ENCODE measurements around the gene MPND. TPM values are rescaled to one million over a fixed set of nuclear protein-coding genes. Genes with fewer than 3 reads are reported as not detected.

Gene MPND
- total RNA-seq = 19.2 TPM
- long read RNA-seq, transcript MPND-207 (13 exons, 1,611 nt) = major isoform, 12 of 26 reads
- long read RNA-seq, partial matches to known transcripts = 10 of 26 reads
- long read RNA-seq, other reads (novel, unspliced or antisense) = 1 of 26 reads

GRCh38 chr19:4343370-4344307 is at the start of gene MPND:
MPND (plus strand) TSS chr19:4343562; CDS start chr19:4343594, 32 bp downstream.
- DNase-seq (peak; percentile 98), ATAC-seq (peak; percentile 91)
- intact Hi-C loops (cut with micrococcal nuclease) = no loop called here

DNA sequence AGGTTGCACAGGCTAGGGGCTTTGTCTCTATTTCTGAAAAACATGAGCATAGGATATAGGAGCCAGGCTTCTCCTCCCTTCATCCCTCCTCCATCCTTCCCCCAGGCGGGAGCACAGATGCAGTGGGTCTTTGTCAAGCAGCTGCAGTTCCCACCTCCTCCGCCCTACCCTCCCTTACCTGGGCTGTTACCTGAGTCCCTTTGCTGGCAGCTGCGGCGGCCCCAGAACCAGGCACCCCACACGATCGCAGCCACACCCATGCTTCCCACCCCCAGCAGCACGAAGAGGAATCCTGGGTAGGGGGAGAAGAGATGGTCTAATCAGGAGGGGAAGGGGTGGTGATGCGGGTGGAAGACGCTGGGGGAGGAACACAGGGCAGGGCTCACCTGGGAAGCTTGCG is 49.0 kb upstream of the MPND start:
- intact Hi-C loops (cut with micrococcal nuclease) = no loop called here
- DNase-seq = no peak
- ATAC-seq = no peak

- ATAC-seq (no peak), DNase-seq (no peak)
- intact Hi-C loops (cut with micrococcal nuclease) = no loop called here
These were observed 47.2 kb upstream of the MPND start for GRCh38 chr19:4295972-4296771.

DNA sequence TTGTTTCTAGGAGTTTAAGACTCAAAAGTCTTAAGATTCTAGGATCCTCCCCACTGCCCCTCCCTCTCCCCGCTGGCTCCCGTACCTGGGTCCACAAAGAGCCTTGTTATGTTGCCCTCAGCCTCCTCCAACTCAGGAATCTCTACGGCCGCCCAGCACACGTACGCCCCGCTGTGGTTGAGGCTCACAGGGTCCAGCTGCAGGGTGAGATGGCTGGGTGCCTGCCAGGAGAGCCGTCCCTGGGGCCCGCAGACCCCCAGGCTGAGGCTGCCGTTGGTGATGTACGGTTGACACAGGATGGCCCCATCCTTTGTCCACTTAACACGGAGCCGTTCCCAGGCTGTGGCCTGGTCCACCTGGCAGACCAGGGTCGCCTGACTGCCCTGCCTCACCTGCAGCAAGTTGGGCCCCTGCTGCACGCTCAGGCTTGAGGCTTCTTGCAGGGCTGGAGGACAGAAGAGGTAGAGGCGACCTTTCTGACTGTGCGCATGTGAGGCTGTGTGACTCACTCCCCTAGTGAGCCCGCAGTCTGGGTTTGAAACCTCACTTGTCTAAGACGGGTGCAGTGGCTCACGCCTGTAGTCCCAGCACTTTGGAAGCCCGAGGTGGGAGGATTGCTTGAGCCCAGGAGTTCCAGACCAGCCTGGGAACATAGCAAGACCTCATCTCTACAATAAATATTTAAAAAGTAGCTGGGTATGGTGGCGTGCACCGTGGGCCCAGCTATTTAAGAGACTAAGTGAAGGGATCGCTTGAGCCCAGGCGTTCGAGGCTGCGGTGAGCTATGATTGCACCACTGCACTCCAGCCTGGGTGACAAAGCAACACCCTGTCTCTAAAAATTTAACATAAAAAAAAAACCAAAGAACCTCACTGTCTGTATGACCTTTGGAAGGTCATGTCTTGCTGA is 45.2 kb upstream of the MPND start:
- ATAC-seq (no peak), DNase-seq (no peak)
- intact Hi-C loops (cut with micrococcal nuclease) = no loop called here

DNA sequence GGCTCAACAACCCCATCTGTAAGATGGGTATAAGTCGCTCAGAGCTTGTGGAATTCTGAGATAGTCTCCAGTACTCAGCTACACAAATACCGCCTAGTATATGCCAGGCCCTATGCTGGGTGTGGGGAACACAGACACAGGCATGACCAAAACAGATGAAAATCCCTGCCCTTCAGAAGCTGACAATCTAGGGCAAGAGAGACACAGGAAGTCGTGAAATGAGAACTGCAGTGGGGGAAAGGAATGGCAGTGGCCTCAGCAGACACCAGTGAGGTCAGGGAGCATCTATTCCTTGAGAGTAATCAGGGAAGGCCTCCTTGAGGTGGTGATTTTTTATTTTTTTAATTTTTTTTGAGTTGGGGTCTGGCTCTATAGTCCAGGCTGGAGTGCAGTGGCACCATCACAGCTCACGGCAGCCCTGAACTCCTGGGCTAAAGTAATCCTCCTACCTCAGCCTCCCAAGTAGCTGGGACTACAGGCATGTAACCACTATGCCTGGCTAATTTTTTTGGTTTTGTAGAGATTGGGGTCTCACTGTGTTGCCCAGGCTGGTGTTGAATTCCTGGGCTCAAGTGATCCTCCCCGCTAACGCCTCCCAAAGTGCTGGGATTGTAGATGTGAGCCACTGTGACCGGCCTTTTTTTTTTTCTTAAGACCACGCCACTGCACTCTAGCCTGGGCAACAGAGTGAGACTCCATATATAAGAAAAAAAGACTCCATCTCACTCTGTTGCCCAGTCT is 44.4 kb upstream of the MPND start:
- DNase-seq (no peak), ATAC-seq (no peak)
- intact Hi-C loops (cut with micrococcal nuclease) = no loop called here

DNA sequence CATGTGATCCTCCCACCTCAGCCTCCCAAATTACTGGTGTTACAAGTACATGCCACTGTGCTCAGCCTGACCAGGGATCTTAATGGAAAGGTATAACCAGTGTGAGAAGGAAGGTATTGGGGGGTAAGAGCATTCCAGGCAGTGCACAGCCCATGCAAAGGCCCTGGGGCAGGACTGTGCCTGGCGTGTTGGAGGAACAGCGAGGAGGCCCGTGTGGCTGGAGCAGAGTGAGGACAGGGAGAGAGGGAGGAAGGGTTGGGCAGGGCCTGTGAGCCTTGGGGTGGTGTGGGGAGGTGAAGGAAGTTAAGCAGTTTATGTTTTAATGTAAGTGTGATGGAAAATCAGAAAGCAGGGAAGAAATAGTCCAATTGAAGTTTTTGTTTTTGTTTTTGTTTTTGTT is 42.8 kb upstream of the MPND start:
- intact Hi-C loops (cut with micrococcal nuclease) = no loop called here

DNA sequence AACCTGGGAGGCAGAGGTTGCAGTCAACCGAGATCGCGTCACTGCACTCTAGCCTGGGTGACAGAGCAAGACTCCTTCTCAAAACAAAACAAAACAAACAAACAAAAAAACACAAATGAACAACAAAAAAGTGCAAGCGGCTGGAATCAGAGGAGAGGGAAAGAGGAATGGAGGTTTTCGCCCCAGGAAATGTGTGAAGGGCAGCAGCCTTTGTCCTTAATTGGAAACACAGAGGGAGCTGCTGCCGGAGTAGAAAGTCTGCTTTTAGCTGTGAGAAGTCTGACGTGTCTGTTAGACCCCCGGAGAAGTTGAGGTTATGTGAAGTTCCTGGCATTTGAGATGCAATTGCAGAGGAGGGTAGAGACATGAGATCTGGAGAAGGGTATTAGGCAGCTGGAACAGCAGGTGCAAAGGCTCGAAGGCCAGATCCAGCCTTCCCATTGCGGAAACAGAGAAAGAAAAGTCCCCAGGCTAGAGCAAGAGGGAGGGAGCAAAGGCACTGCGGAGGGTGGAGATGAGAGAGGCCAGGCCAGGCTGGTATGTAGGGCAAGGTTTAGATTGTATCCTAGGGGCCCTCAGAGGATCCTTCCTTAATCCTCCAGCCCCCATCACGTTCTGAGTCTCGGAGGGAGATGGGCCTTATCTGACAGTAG is 41.6 kb upstream of the MPND start:
- ATAC-seq = no peak
- intact Hi-C loops (cut with micrococcal nuclease) = no loop called here
- DNase-seq = no peak

More for the DNA sequence above, 42.8 kb upstream of the MPND start:
- DNase-seq (no peak), ATAC-seq (no peak)

DNA sequence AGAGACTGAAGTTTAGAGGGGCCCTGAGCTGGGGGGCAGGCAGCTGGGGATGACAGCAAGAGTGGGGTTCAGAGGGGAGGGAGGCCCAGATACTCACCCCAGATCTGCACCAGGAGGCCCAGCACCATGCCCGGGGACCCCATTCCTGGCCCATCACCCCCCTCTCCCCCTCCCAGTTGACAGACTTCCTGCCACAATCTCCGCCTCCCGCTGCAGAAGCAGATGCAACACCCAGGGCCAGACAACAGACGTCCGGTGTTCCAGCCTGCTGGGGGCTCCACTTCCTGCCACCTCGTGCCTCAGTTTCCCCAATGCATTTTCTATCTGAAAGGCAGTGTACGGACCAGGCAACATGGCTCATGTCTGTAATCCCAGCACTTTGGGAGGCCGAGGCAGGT is 41.1 kb upstream of the MPND start, which contains the start of gene TMIGD2:
TSS of gene TMIGD2 (minus strand) at position 147 of the 398 bp plus-strand sequence. CDS start at position 143, 4 bp downstream.
- intact Hi-C loops (cut with micrococcal nuclease) = no loop called here
- no peak for ATAC-seq
- no peak for DNase-seq

GRCh38 chr19:4303819-4304537 is 39.4 kb upstream of the MPND start:
- no peak for ATAC-seq
- DNase-seq = no peak
- intact Hi-C loops (cut with micrococcal nuclease) = no loop called here

GRCh38 chr19:4304538-4305256 is 38.7 kb upstream of the MPND start, which contains the start of gene FSD1:
FSD1 (plus strand) TSS chr19:4304598; CDS start chr19:4304747, 149 bp downstream.
- intact Hi-C loops (cut with micrococcal nuclease) = no loop called here
- DNase-seq (peak; percentile 51), ATAC-seq (no peak)

- intact Hi-C loops (cut with micrococcal nuclease) = no loop called here
- DNase-seq = no peak
- ATAC-seq = no peak
These were observed 38.1 kb upstream of the MPND start for GRCh38 chr19:4305257-4305612.

- intact Hi-C loops (cut with micrococcal nuclease) = no loop called here
- DNase-seq = no peak
- ATAC-seq = no peak
These were observed 37.7 kb upstream of the MPND start for GRCh38 chr19:4305659-4306058.

DNA sequence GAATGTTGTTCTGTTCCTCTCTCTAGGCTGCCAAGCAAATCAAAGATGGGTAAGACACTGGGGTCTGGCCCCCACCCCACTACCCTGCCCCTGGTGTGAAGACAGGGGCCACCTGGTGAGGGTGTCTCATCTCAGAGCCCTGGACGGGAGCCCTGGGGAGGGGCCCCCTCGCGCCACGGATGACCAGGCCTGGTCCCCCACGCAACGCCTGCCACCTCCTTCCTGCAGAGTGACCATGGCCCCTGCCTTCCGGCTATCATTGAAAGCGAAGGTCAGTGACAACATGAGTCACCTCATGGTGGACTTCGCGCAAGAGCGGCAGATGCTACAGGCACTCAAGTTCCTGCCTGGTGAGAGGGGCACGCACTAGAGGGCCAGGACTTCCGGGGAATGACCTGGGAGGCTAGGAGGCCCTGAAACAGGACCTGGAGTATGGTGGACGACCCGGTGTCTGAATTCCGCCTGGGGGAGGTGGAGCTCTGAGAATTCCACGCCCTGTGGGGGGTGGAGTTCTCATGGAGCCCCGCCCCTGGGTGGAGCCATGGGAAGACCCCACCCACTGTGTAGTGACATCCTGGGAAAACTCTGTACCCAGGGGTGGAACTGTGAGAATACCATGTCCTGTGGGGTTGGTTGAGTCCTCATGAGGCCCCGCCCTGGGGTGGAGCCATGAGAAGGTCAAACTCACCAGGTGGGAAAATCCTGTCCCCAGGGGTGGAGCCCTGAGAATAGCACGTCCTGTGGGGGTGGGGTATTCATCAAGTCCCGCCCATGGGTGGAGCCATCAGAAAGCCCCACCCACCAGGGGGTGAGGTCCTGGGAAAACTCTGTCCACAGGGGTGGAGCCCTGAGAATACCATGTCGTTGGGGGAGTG is 32.9 kb upstream of the MPND start:
- DNase-seq = no peak
- intact Hi-C loops (cut with micrococcal nuclease) = no loop called here
- no peak for ATAC-seq

DNA sequence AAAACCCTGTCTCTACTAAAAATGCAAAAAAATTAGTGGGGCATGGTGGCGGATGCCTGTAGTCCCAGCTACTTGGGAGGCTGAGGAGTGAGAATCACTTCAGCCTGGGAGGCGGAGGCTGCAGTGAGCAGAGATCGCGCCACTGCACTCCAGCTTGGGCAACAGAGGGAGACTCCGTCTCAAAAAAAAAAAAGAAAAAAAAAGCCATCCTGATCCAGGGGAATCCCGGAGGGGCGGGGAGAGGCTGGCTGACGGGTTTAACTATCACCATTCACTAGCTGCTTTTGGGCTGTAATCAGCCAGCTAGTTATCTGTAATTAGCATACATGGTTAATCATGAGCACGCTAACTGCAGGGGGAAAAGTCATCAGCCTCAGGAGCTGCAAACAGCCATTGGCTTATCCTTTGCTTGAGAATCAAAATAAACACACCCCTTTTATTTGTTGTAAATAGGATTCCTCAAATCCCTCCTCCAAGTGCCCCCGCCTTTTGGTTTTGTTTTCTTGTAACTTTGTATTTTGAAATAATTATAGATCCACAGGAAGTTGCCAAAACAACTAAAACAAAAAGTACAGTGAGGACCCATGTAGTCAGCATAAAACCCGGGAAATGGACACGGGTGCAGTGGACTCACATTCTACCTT is 29.4 kb upstream of the MPND start:
- intact Hi-C loops (cut with micrococcal nuclease) = no loop called here
- DNase-seq (no peak), ATAC-seq (no peak)

DNA sequence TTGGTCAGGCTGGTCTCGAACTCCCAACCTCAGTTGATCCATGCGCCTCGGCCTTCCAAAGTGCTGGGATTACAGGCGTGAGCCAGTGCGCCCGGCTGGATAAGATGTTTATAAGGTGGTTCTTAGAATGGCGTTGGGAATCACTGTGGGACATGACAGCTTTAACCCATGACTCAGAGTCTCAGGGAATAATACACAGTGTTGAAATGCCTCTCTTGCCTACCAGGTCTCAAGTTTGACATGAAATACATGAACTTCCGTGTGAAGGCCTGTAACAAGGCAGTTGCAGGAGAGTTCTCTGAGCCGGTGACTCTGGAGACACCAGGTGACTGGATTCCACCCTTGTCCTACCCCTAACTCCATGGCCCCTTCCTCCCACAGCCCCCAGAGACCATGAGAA is 26.4 kb upstream of the MPND start:
- DNase-seq = no peak
- intact Hi-C loops (cut with micrococcal nuclease) = no loop called here
- ATAC-seq = no peak
